Activated naive CD8-positive, alpha-beta T cell treated with anti-CD3 and anti-CD28 coated beads, Interleukin-2, amount 10 ng/mL, durations not matched to agents 7 days and 5 days (primary cell): Measurements from ENCODE around the gene CASKIN1. TPM values are rescaled to one million over a fixed set of nuclear protein-coding genes. Genes with fewer than 3 reads are reported as not detected.

Source experiments
- ATAC-seq: fragments of 150-1000 bp; cut with Tn5 transposase; one replicate; pipeline ENCODE4 v1.10.0; 2021; ENCODE audit warnings: low read depth, moderate library complexity
- POLR2A ChIA-PET: fragments of 350-600 bp; sonication (Branson Sonifier 250); formaldehyde crosslinking; loops from one replicate; lab custom pipeline; 2021; ENCODE audit warnings: antibody characterized with exemption; lab: Charles Lee
- DNase-seq: peaks from one replicate; pipeline ENCODE4 v3.0.0; 2021
- H3K27ac Mint-ChIP-seq: one replicate; pipeline ENCODE4 v1.8.0; 2022; ENCODE audit warnings: mild to moderate bottlenecking, mixed read lengths
- H3K27me3 Mint-ChIP-seq: one replicate; pipeline ENCODE4 v1.8.0; 2022; ENCODE audit warnings: mild to moderate bottlenecking, moderate library complexity, mixed read lengths
- H3K36me3 Mint-ChIP-seq: one replicate; pipeline ENCODE4 v1.8.0; 2021; ENCODE audit warnings: mild to moderate bottlenecking, mixed read lengths
- H3K4me1 Mint-ChIP-seq: one replicate; pipeline ENCODE4 v1.8.0; 2021; ENCODE audit warnings: mixed read lengths
- H3K4me3 Mint-ChIP-seq: one replicate; pipeline ENCODE4 v1.8.0; 2022; ENCODE audit warnings: mild to moderate bottlenecking, moderate library complexity, mixed read lengths
- H3K9me3 Mint-ChIP-seq: one replicate; pipeline ENCODE4 v1.8.0; 2021; ENCODE audit warnings: mixed read lengths
- total RNA-seq, 2 experiments: library from RNA; stranded (reverse); gene quantifications; one replicate each; pipeline ENCODE4 v1.2.3, GENCODE V29; 2021

The CASKIN1 gene
- total RNA-seq, 2 experiments from 2014 or later: 0.88 to 1.1 TPM

- Mint-ChIP-seq H3K27me3 (no peaks in the 10 kb centered on the region), H3K4me1 (no peaks in the 10 kb centered on the region), H3K4me3 (no peak overlapping the region), H3K36me3 (peaks cover 2% of the 10 kb centered on the region), H3K9me3 (no peaks in the 10 kb centered on the region), H3K27ac (no peak overlapping the region)
- POLR2A ChIA-PET: interaction anchor here (0.9 kb wide), 1 partner anchor 82 kb away, joined by 3 read pairs; the partner anchor contains the start of gene TRAF7
- ATAC-seq: no peak
- DNase-seq: no peak
These were observed 40.7 kb upstream of the CASKIN1 start for GRCh38 chr16:2237102-2237482.

DNA sequence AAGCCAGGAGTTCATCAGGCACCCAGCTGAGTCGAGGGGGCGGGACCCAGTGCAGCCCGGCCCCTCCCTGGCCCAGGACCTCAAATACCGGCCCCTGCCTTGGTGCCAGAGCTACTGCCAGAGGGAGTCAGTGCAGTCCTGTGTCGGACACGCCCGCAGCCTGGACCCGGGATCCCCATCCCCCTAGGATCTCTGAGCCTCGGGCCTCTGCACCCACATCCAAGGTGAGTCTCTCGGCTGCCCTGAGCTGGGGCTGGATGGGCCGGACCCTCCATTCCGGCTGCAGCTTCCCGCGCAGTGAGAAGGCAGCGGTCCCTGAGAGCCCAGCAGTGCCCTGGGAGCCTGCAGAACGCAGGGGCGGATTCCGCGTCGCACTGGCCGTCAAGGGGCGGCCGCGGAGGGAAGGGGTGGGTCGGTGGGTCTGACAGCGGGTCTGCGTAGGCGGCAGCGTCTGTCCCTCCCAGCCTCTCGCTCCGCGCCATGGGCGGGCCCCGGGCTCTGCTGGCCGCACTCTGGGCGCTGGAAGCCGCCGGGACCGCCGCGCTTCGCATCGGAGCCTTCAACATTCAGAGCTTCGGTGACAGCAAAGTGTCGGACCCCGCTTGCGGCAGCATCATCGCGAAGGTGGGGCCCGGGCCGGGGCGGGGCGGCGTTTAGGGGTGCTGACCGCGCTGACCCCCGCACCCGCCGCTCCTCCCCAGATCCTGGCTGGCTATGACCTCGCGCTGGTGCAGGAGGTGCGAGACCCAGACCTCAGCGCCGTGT is 40.1 kb upstream of the CASKIN1 start, which contains the start of gene DNASE1L2:
Gene DNASE1L2 (plus strand): TSS at position 108 of the 765 bp plus-strand sequence. CDS start 373 bp downstream, at position 481.
- Mint-ChIP-seq H3K4me1 (no peaks in the 10 kb centered on the region), H3K4me3 (no peak within 1 kb of the TSS), H3K27me3 (no peaks in the 10 kb centered on the region), H3K36me3 (peaks cover 3% of the 10 kb centered on the region), H3K27ac (no peak within 1 kb of the TSS), H3K9me3 (no peaks in the 10 kb centered on the region)
- POLR2A ChIA-PET: interaction anchor here (0.8 to 0.9 kb wide), 3 partner anchors 13 to 81 kb away, joined by 3 read pairs; partner anchors contain the start of genes E4F1, ECI1 and TRAF7
- DNase-seq: no peak
- no peak for ATAC-seq

- peaks cover 3% of the 10 kb centered on the region for H3K36me3 Mint-ChIP-seq
- DNase-seq (no peak), ATAC-seq (no peak)
- H3K27ac Mint-ChIP-seq: no peak overlapping the region
- no peak overlapping the region for H3K4me3 Mint-ChIP-seq
- POLR2A ChIA-PET: interaction anchor here (0.8 kb wide), 2 partner anchors 12 to 15 kb away, joined by 3 read pairs; partner anchors contain the start of genes E4F1 and ECI1
- H3K9me3 Mint-ChIP-seq: no peaks in the 10 kb centered on the region
- H3K4me1 Mint-ChIP-seq: no peaks in the 10 kb centered on the region
- no peaks in the 10 kb centered on the region for H3K27me3 Mint-ChIP-seq
These were observed 39.4 kb upstream of the CASKIN1 start for GRCh38 chr16:2235695-2236336.

- H3K27ac Mint-ChIP-seq: no peak overlapping the region
- POLR2A ChIA-PET: no interaction called here
- no peaks in the 10 kb centered on the region for H3K9me3 Mint-ChIP-seq
- H3K4me3 Mint-ChIP-seq: no peak overlapping the region
- ATAC-seq (no peak), DNase-seq (no peak)
- H3K36me3 Mint-ChIP-seq: peaks cover 3% of the 10 kb centered on the region
- no peaks in the 10 kb centered on the region for H3K27me3 Mint-ChIP-seq
- H3K4me1 Mint-ChIP-seq: no peaks in the 10 kb centered on the region
These were observed 38.8 kb upstream of the CASKIN1 start for GRCh38 chr16:2235234-2235651.

DNA sequence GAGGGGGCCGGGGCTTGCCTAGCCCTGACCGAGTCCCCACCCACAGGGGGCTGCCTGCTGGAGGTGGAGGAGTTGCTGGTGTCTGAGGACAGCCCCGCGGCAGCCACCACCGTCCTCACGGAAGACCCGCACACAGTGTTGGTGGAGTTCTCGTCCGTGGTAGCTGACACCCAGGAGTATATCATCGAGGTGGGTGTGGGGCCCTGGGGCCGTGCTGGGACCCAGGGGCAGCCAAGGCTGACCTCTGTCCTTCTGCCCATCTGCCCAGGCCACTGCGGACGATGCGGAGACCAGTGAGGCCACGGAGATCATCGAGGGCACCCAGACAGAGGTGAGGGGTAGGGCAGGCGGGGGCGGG is 38.4 kb upstream of the CASKIN1 start:
- Mint-ChIP-seq H3K36me3 (peaks cover 6% of the 10 kb centered on the region), H3K4me1 (no peaks in the 10 kb centered on the region), H3K27me3 (no peaks in the 10 kb centered on the region), H3K4me3 (no peak overlapping the region), H3K9me3 (no peaks in the 10 kb centered on the region), H3K27ac (no peak overlapping the region)
- ATAC-seq (no peak), DNase-seq (no peak)
- POLR2A ChIA-PET: no interaction called here

- Mint-ChIP-seq H3K27me3 (no peaks in the 10 kb centered on the region), H3K27ac (no peak overlapping the region), H3K4me3 (no peak overlapping the region), H3K4me1 (no peaks in the 10 kb centered on the region), H3K36me3 (peaks cover 6% of the 10 kb centered on the region), H3K9me3 (no peaks in the 10 kb centered on the region)
- POLR2A ChIA-PET: no interaction called here
- DNase-seq: no peak
- ATAC-seq: no peak
These were observed 37.7 kb upstream of the CASKIN1 start for GRCh38 chr16:2233872-2234812.

DNA sequence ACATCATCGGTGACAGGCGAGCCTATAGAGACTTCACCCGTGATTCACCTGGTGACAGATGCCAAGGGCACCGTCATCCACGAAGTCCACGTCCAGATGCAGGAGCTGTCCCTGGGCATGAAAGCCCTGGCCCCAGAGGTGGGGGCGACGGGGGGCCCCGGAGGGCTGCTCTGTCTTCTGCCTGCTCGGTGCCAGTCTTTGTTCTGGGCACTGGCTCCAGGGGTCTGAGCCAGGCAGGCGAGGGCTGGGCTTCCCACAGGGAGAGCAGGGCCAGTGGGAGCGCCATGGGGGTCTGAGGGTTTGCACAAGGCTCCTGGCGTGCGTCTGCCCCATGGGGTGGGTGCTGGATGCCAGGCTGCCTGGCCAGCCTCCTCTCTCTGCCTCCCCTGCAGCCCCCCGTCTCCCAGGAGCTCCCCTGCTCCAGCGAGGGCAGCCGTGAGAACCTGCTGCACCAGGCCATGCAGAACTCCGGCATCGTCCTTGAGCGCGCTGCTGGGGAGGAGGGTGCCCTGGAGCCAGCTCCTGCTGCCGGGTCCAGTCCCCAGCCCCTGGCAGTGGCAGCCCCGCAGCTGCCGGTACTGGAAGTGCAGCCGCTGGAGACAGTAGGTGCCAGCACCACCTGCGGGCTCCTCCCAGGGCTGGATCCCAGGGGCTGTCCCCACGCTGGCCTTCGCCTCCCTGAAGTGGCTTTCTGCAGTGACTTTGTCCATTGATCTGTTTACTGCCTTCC is 36.8 kb upstream of the CASKIN1 start:
- Mint-ChIP-seq H3K9me3 (no peaks in the 10 kb centered on the region), H3K4me1 (no peaks in the 10 kb centered on the region), H3K36me3 (peaks cover 6% of the 10 kb centered on the region), H3K27me3 (no peaks in the 10 kb centered on the region), H3K27ac (no peak overlapping the region), H3K4me3 (no peak overlapping the region)
- DNase-seq: no peak
- POLR2A ChIA-PET: interaction anchor here (0.5 to 0.6 kb wide), 2 partner anchors 17 to 36 kb away, joined by 3 read pairs; no protein-coding TSS in a partner anchor
- no peak for ATAC-seq

- Mint-ChIP-seq H3K9me3 (no peaks in the 10 kb centered on the region), H3K4me3 (no peak overlapping the region), H3K27me3 (no peaks in the 10 kb centered on the region), H3K27ac (no peak overlapping the region), H3K36me3 (peaks cover 6% of the 10 kb centered on the region), H3K4me1 (no peaks in the 10 kb centered on the region)
- POLR2A ChIA-PET: interaction anchor here (0.5 kb wide), 1 partner anchor 37 kb away, joined by 3 read pairs; no protein-coding TSS in a partner anchor
- DNase-seq (no peak), ATAC-seq (no peak)
These were observed 35.9 kb upstream of the CASKIN1 start for GRCh38 chr16:2232094-2232990.

DNA sequence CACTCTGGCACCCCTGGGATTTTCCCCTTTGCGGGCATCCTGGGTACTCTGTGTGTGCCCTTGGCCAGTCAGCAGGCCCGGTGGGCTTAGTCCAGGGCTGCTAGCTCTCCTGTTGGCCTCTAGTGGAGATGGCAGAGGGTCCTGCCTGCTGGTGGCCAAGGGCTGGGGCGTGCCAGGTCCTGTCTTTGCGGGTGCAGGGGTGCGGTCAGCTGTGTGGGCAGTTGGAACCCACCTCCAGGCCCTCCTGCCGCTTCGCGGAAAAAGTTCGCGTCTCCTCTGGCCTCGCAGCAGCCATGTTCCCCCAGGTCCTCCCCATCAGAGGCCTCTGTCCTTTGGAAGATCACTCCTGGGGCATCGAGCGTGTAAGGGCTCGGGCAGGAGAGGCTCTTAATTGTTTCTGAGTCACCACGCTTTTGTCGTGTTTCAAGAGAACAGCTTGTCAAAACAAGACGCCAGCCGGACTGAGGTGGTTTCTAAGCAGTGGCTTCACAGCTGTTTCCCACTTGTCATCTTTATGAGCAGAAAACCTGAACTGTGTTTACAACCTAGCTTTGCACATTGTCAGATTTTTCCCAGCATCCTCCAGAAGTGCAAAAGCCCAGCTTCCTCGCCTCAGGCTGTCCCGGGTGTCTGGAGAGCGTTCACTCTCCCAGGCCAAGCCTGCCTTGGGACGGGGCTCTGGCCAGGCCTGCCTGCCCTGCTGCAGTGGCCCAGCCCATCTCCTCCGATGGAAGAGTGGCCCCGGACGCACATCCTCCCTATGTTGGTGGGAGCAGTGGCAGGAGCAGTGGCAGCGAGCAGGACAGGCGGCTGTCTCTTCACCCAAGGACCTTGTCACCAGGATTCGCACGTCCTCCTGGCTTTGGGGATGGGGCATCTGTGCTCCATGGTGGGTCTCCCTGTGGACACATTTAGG is 34.9 kb upstream of the CASKIN1 start:
- no peak for ATAC-seq
- Mint-ChIP-seq H3K4me3 (no peak overlapping the region), H3K27ac (no peak overlapping the region), H3K9me3 (no peaks in the 10 kb centered on the region), H3K4me1 (peaks cover 4% of the 10 kb centered on the region), H3K36me3 (peaks cover 6% of the 10 kb centered on the region), H3K27me3 (no peaks in the 10 kb centered on the region)
- POLR2A ChIA-PET: interaction anchor here (0.8 to 1.5 kb wide), 2 partner anchors 8 to 26 kb away, joined by 3 read pairs; partner anchors contain the start of gene MLST8
- DNase-seq: no peak

GRCh38 chr16:2230376-2230775 is 34.0 kb upstream of the CASKIN1 start:
- POLR2A ChIA-PET: interaction anchor here (0.8 to 1.5 kb wide), 2 partner anchors 7 to 25 kb away, joined by 3 read pairs; partner anchors contain the start of gene MLST8
- Mint-ChIP-seq H3K27ac (no peak overlapping the region), H3K4me3 (no peak overlapping the region), H3K27me3 (no peaks in the 10 kb centered on the region), H3K36me3 (peaks cover 5% of the 10 kb centered on the region), H3K4me1 (peaks cover 9% of the 10 kb centered on the region), H3K9me3 (no peaks in the 10 kb centered on the region)
- ATAC-seq (no peak), DNase-seq (no peak)
